ENCODE data around the gene SPPL2A.

DNA sequence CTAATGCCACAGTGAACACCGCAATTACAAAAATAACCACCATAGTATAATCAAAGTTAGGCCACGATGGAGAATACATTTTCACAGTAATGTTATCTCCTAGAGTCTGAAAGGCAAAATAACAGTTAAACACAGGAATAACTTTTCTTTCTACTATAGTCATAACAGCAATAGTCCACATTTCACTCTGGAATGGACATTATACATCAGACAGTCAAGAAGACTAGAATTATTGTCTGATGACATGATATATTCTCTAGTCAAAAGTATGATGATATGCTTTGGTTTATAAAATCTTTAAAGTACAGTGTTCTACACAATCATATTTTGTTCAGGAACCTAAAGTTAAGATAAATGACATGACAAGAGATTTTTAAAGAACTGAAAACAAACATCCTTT, 18.0 kb downstream of the SPPL2A start:
- TF ChIP-seq, protein P1, sequence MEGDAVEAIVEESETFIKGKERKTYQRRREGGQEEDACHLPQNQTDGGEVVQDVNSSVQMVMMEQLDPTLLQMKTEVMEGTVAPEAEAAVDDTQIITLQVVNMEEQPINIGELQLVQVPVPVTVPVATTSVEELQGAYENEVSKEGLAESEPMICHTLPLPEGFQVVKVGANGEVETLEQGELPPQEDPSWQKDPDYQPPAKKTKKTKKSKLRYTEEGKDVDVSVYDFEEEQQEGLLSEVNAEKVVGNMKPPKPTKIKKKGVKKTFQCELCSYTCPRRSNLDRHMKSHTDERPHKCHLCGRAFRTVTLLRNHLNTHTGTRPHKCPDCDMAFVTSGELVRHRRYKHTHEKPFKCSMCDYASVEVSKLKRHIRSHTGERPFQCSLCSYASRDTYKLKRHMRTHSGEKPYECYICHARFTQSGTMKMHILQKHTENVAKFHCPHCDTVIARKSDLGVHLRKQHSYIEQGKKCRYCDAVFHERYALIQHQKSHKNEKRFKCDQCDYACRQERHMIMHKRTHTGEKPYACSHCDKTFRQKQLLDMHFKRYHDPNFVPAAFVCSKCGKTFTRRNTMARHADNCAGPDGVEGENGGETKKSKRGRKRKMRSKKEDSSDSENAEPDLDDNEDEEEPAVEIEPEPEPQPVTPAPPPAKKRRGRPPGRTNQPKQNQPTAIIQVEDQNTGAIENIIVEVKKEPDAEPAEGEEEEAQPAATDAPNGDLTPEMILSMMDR (IDR thresholded peaks at IDR 0.05; ENCODE audit: poor library complexity): no peak
- TF ChIP-seq EZH2phosphoT487 (IDR thresholded peaks at IDR 0.05; ENCODE audit: low read depth, severe bottlenecking, unreplicated experiment): no peak
